GM18520 (cell line): Measurements from ENCODE around the gene A1CF.
"Not testable (repeated sequence)": the region's sequence is repeated elsewhere in the genome, so short reads cannot be mapped to it uniquely, and the experiment has no call there.

Experiments used
- ATAC-seq: cut with Tn5 transposase; IDR thresholded peaks from one replicate; pipeline ENCODE4 v1.9.1; 2021; ENCODE audit not compliant: unreplicated experiment

The A1CF gene, protein sequence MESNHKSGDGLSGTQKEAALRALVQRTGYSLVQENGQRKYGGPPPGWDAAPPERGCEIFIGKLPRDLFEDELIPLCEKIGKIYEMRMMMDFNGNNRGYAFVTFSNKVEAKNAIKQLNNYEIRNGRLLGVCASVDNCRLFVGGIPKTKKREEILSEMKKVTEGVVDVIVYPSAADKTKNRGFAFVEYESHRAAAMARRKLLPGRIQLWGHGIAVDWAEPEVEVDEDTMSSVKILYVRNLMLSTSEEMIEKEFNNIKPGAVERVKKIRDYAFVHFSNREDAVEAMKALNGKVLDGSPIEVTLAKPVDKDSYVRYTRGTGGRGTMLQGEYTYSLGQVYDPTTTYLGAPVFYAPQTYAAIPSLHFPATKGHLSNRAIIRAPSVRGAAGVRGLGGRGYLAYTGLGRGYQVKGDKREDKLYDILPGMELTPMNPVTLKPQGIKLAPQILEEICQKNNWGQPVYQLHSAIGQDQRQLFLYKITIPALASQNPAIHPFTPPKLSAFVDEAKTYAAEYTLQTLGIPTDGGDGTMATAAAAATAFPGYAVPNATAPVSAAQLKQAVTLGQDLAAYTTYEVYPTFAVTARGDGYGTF

DNA sequence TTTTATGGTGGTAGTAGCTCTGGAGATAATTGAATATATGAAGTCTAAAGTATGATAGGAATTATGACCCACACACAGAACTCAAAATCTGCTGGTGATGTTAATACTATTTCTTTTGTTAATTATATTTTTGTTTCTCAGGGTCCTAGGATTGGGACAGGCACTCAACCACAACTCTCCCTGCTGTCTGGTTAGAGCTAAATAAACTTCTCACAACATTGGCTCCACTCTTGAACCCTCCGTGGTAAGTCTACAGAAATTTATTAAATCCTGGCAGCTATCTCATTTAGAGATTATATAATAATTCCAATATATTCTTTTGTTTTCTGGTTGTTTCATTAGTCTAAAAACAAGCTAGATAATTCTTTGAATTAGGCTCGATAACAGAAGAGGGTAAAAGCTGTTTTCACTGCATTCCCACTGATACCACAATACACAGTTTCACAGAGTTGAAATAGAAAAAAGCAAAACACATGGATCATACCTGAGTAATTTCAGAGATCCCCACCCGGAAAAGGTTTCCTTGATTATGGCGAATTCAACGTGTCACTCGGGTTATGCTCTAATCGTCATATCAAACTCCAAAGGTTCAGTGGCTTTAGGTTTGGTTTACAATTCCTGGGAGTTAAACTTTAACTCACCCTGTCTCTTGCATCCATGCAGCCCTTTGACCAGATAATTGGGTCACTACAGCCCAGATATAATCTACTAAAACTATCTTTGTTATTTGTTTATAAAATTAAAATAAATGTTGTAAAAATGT lies at the start of gene A1CF:
Gene A1CF (minus strand): TSS at position 531 of the 763 bp plus-strand sequence. CDS start 25,687 bp downstream, outside the sequence.
- ATAC-seq: no peak

DNA sequence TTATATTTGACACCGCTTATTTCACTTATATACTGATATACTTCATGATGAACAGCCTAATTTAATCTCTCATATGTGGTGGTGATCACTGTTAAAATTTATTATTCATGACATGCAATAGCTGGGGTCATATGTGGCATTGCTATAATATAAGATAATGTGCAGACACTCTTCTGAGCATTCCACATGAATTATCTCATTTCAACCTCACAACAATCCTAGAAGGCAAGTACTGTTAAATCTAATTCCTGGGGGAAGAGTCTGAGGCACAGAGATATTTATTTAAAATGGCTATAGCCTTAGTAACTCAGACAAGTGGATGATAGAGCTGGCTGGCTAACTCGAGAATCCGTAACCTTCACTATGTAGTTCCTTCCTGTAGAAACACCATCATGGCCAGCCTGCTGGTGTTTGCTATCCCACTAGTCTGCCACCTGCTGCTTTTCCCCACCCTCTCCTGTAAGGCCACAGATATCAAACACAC lies 46.6 kb upstream of the A1CF start:
- no peak for ATAC-seq

DNA sequence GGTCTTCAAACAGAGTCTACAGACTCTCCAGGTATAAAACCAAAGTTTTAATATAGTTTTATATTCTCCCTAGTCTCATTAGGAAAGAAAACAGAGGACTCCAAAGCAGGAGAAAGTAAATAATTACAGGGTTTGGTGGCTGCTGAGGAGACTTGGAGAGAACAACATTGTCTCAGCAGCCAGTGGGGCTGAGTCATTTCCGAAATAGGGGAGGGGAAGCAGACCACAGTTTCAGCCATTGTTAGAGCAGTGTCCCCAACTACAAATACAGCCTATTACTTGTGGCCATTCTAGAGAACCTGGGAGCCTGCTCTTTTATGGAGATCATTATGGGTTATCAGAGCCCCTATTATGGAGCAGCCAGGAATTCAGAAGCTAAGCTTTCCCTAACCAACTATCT lies 44.2 kb upstream of the A1CF start:
- ATAC-seq: no peak

DNA sequence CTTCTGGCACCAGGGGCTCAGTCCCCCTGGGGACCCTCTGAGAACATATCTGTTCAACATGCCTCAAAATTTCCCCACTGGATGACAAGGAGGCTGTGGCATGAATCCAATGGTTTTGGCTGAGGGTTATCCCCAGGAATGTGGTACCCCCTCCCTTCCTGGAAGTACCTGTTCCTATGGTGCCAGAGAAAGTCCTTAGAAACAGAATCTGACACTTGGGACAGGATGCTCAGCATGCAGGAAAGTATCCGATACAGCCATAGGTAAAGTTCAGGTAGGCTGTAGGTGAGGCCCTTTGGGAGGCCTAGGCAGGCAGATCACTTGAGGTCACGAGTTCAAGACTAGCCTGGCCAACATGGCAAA lies 42.7 kb upstream of the A1CF start:
- ATAC-seq: no peak

DNA sequence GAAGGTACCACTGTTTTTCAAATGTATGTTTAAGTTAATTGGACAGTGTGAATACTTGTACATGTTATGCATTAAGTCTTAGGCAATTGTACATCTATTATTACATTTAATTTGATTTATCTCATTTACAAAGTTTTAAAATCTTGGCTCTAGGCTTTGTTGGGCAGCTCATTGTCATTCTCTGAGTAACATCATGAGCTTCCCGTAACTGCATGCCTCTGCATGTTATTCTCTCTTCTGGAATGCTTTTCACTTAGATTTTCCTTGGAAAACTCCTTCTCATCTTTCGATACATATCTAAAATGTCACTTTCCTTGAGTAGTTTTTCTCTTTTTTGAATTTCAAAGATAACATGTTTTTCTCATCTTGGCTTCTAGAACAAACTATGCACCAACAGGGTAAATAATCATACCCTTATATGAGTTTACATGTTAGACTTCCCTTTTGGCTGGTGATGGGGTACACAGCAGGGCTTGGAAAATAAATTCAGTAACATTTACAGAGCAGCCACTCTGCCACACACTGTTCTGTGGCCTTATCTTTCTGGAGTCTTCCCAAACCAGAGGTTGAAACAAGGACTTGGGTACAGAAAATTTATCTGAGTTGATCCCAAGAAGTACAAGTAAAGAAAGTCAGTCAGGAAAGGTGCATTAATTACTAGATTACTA lies 42.2 kb upstream of the A1CF start:
- ATAC-seq: no peak

DNA sequence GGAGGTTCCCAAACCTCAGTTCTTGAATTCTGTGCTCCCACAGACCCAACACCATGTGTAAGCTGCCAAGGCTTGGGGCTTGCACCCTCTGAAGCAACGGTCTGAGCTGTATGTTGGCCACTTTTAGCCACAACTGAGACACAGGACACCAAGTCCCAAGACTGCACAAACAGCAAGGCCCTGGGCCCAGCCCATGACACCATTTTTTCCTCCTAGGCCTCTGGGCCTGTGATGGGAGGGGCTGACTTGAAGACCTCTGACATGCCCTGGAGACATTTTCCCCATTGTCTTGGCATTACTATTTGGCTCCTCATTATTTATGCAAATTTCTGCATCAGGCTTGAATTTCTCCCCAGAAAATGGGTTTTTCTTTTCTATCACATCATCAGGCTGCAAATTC lies 38.0 kb upstream of the A1CF start:
- ATAC-seq: not testable (repeated sequence)

DNA sequence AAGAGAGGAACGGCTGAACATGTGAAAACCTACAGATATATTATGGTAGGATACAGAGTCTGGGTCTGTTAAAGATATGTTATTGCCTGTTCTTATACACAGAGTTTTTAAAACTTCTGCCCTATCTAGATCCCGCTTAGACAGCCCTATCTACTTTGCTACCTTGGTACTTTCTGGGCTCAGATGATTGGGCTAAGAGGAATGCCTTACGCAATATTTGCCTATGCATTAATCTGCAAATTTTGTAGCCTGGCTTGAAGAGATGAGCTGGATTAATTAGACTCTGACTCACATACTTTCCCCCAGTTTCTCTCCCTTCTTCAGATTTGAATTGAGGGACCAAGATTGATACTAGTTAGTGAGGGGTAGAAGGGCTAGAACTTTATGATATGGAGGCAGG lies 33.6 kb upstream of the A1CF start:
- ATAC-seq: no peak

DNA sequence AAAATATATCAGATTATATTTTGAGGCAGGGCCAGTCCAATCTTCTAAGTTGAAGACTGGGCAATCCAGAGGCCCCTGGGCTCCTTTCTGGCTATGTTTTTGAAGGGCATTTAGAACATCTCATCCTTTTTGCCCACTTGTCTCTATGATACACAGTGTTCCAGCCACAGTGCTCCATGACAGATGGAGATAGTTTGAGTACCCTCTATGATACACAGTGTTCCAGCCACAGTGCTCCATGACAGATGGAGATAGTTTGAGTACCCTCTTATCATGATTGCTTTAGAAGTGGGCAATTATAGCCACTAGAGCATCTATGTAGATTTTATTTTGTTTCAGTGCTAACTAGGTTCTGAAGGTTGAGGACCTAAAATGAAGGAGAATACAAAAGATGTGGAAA lies 33.1 kb upstream of the A1CF start:
- ATAC-seq: no peak

DNA sequence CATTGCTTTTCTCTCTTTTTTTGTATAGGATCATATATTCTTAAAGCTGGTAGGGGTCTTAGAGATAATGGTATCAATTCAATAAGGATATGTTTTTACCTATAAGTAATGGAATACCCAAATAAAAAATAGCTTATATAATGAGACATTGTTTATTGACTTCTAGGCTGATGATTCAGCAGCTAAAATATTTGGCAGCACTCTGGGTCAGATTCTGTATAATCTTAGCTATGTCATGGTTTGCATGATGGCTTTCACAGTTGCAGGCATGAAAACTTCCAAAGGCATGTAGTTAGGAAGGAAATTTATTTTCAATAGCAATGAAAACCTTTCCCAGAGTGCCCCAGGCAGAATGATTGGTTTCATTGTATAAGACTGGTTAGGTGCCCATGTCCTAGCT lies 32.1 kb upstream of the A1CF start:
- ATAC-seq: no peak

DNA sequence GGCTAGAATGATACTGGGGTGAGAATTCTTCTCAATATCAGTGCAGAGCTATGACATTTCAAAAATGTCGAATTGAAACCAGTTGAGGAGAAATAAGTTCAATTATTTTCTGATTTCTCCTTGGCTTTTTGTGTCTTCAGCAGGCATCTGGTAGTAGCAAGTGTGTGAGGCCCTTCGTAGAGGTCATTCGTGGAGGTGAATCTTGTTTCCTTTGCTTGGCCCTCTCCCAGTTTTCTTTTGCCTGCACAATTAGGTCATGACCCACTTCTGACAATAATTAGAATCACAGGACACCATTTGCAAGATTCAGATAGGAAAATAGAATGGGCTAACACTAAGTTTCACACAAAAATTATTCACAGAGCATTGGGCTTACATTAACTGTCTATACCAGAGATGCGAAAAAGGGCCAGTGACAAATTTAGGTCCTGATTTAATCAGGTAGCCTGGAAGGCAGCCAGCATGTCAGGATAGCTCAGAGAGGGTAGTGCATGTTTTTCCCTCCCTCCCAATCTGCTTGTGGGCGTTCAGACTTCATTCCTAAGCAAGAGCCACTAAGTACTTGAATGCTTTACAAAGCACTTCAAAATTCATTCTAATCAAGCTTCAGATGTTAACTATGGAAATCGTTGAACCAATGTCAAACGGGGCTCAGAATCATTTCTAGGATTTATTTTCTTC lies 24.0 kb upstream of the A1CF start:
- ATAC-seq: no peak

DNA sequence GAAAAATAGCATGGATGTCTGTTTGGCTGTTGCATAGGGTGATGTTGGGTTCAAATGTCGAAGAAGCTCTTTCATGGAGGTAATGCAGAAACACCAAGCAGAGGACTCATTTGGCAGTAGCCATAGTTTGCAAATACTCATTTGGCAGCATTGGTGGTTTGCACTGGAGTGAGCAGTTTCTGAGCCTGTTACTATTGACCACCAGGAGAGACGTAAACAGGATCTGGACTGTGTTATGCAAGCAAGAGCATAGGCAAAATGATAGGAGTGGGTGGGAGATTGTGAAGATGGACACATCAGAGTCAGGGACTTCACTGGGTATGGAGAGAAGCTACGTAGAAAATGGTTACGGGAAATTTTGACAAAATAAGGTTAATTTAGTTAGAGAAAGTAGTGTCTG lies 22.9 kb upstream of the A1CF start:
- no peak for ATAC-seq

DNA sequence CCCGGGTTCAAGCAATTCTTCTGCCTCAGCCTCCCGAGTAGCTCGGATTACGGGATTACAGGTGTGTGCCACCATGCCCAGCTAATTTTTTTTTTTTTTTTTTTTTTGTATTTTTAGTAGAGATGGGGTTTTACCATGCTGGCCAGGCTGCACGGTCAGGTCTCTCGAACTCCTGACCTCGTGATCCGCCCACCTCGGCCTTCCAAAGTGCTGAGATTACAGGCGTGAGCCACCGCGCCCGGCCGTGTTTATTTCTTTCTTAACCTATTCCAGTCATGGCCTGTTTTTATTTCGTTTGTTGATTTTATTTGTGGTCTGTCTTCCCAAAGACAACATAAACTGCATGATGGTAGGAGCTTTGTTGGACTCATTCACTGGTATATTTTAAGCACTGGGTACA lies 20.4 kb upstream of the A1CF start:
- ATAC-seq: not testable (repeated sequence)

DNA sequence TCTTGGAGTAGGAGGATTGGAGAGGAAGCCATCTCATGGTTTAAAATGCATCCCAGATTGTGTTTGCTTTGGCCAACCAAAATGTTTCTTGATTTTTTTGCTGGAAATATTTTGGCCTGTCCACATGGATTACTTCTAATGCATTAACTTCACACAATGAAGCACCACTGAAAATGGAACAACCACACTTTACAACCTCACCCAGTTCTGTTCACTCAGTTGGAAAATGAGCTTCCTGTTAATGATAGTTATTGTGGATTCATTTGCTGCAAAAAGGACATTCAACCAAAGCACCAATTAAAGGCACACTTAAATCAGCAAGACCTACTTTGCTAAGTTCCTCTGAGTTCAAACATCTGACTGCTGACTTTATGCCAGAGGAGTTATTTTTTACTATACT lies 11.3 kb upstream of the A1CF start:
- no peak for ATAC-seq

DNA sequence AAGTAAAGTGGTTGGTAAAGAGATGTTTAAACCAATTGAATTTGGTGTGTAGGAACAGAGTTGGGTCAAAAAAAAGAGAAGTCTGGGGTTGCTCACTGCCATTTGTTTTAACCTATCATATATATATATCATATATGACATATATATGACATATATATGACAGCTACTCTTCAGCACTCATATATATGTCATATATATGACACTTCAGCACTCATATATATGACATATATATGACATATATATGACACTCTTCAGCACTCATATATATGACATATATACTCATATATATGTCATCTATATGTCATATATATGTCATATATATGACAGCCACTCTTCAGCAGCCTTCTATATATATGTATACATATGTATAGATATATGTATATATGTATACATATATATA lies 8.9 kb upstream of the A1CF start:
- ATAC-seq: no peak

DNA sequence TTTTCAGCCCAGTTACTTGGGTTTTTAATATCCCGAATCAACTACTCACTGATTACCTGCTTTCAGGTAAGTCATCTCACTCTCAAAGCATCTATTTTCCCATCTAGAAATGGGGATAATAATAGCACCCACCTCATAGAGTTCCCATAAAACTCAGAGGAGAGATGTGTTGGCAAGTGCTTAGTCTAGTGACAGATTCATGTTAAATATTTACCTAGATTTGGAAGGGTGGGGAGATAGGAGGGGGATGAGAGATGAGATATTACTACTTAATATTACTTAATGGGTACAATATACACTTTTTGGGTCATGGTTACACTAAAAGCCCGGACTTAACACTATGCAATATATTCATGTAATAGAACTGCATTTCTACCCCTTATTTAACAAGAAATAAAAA lies 7.0 kb upstream of the A1CF start:
- no peak for ATAC-seq

DNA sequence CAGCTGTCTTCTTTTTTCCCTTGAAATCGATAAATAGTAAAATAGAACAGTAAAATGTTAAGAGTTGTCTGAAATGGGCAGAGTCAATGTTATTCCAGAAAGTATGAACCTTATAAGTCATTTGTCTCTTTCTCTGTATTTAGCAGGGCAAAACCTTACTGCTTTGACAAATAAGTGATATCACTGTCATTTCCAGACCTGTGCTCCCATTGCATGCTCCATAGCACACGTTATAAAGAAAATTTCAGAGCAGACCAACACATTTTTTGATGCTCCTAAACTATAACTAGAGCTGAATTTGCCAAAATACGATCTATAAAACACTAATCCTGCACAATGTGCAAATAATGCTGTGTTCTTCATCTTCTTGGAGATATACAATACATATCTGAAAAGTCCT lies 1.1 kb downstream of the A1CF start:
- no peak for ATAC-seq

DNA sequence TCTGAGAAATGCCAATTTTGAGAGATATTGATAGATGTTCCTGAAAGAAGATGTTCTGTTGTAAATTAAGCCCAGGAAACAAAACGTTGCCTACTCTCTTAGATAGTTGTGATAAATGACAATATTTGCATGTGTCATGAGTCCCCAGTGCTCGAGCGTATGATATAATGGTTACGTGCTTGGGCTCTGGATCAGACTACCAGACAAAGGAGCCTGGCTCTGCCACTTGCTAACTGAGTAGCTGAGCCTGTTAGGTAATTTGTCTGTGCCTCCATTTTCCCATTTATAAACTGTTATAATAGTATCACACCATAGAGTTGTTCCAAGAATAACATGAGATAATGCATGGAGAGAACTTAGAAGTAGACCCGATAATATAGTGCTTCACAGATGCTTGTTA lies 1.8 kb downstream of the A1CF start:
- no peak for ATAC-seq

DNA sequence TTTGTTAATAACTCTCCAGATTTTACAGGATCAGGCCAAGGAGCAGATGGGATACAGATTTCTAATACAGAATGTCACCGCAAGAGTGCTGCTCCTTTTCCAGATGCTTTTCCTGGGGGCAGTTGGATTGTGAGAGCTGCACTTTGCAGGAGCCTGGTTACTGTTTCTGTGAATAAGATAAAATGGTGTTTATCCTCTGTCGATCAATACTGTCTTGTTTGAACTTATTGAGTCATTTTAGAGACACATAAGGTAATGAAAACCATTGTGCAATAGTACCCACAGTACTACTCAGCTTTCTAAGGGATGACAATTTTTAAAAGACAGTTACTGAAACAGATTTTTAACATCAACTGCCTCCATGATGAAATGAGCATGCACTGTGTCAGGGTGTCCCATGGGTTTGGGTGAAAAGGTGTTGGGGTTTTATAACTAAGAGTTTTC lies 2.9 kb downstream of the A1CF start:
- ATAC-seq: no peak

DNA sequence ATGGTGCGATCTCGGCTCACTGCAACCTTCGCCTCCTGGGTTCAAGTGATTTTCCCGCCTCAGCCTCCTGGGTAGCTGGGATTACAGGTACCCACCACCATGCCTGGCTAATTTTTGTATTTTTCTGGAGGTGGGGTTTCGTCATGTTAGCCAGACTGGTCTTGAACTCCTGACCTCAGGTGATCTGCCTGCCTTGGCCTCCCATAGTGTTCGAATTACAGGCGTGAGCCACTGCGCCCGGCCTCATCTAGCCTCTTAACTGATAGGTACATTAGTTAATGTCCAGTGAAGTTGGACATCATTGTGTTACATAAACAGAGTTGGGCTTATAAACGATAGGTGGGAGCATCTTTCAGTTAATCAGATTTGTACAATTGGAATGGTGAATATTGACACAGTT lies 4.4 kb downstream of the A1CF start:
- ATAC-seq: not testable (repeated sequence)

DNA sequence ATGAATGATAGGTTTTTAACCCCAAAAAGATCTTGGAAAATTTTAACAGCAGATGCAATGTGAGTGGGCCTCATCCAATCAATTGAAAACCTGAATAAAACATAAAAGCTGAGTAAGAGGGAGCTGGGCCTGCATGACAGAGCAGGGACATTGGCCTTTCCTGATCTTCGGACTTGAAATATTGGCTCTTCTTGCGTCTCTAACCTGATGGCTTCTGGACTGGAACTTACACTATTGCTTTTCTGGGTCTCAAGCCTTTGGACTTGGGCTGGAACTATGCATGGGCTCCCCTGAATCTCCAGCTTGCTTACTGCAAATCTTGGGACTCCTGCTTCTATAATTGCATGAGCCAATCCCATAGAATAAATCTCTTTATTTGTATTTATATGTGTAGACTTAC lies 9.0 kb downstream of the A1CF start:
- no peak for ATAC-seq

DNA sequence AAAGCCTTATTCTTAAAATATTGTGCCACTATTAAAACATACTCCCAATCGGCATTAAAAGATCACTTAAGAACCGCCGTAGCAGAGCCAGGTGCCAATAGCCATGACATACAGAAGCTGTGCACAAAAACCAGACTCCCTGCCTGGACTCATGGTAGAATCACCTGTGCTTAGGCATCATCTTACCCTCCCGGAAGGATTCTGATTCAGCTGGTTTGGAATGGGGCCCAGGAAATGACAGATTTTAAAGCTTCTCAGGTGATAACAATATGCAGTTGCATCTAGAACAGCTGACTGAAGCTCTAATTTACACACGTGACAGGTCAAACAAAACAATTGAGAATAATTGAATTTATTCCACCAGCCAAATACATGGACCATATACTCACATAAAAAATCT lies 10.7 kb downstream of the A1CF start:
- ATAC-seq: no peak
